GM18502 (cell line): ENCODE data around the gene KCND2.
"Not testable (repeated sequence)": the region's sequence is repeated elsewhere in the genome, so short reads cannot be mapped to it uniquely, and the experiment has no call there.

Experiments
- ATAC-seq: cut with Tn5 transposase; IDR thresholded peaks from one replicate; pipeline ENCODE4 v1.9.1; 2021; ENCODE audit warnings: mild to moderate bottlenecking; ENCODE audit not compliant: unreplicated experiment, poor library complexity

Gene KCND2

DNA sequence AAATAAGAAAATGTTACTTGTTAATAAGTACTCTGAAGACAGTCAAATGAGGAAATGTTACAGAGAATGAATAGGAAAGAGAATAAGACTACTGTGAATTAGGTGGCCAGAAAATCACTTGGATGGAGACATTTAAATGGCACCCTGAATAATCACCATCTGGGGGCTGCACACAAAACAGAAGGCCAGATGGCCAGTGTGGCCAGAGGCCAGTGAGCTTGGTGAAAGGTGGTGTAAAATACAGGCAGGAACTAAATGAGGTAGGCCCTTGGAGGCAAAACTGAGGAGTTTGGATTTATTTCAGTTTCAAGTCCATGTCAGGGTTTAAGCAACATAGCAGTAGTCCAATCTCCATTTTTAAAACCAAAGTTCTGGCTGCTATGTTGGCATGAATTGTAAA is 458.3 kb downstream of the KCND2 start:
- no peak for ATAC-seq

DNA sequence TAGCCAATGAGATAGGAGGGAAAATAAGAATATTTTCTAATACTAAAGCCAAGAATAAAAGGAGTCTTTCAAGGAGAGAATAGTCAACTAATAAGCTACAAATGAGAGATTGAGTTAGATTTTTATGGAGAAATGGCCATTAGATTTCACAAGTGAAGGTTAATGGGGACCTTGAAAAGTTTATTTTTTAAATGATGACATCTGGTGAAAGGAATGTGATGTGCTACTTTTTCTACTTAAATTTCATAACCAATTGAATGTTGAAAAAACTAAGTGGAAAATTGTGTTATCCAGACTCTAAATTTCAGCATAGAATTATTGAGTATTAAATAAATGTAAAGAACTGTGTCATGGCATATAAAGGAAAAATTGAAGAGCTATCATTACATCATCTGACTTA is 459.3 kb downstream of the KCND2 start:
- no peak for ATAC-seq

DNA sequence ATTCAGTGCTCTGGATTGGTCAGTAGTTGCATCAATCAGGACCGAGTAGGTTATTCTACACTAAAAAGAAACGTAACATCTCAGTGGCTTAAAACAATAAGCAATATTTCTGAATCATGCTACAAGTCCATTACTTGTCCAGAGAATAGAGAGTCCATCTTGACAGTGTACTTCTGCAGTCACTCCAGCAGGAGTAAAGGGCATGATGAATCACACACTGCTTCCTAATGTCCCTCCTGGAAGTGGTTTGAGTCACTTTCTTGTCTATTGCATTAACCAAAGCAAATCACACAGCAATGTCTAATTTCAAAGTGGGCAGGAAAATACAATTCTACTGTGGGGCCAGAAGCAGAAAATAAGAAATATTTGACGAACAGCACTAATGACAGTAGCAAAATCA is 460.2 kb downstream of the KCND2 start:
- ATAC-seq, result no peak

DNA sequence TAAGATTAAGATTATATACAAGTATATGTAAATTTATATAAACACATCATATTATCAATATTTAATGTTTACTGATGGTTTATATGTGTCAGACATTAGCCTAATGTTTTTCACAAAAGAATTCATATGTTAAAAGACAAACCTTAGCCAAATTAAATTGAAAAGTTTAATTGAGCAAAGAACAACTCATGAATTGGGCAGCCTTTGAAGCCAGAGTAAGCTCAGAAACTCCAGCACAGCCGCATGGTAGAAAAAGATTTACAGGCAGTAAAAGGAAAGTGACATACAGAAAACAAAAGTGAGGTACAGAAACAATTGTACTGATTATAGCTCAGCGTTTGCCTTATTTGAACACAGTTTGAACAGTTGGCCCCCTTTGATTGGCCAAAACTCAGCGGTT is 460.9 kb downstream of the KCND2 start:
- no peak for ATAC-seq

DNA sequence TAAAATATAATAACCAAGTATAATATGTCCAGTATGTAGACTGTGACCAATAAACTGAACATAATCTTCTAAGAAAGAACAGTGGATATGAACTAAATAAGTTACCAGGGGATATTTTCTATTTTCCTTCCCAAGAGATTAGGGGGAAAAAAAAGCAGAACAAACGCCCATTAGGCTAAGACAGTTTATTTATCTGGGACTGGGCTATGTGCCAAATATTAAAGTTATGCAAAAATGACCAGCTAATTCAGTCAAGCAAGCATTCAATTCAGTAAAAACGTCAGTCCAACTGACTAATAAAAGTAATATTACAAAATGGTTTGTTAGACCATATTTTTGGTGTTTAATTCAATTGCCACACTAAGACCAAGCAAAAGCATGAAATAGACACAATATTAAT is 462.8 kb downstream of the KCND2 start:
- ATAC-seq, result no peak

DNA sequence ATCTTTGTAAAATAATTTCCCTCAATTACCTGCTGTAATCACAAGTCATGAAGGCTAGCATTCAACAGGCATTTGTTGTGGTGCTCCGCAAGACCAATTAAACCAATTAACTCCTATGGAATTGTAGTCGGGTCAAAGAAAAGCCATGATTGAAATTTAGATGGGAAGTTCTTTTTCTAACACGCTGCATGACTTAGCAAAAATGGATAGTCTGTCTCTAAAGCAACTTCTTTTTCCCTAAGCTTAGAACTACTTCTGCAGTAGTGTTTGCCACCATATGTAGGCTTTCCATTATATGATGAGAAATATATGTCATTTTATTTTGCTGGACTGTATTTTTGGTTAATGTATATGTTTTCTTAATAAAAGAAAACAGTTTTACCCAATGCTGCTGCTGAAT is 465.8 kb downstream of the KCND2 start:
- ATAC-seq, result no peak

DNA sequence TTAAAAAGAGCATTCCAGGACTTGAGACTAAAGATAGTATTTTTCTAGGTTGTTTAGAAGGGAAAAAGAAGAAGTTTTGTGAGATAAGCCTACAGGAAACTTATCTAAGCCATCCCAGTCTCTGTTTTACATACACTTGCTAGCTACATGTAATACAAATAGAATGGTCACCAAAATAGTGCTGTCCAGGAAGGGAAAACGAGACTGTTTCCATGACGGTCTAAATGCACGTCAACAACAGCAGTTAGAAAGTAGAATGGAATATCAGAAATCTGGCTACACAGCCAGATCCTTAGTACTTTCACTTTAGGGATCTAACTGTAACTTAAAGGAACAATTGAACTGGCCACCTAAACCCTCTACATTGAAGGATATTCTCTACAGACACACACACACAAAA is 467.4 kb downstream of the KCND2 start:
- no peak for ATAC-seq

DNA sequence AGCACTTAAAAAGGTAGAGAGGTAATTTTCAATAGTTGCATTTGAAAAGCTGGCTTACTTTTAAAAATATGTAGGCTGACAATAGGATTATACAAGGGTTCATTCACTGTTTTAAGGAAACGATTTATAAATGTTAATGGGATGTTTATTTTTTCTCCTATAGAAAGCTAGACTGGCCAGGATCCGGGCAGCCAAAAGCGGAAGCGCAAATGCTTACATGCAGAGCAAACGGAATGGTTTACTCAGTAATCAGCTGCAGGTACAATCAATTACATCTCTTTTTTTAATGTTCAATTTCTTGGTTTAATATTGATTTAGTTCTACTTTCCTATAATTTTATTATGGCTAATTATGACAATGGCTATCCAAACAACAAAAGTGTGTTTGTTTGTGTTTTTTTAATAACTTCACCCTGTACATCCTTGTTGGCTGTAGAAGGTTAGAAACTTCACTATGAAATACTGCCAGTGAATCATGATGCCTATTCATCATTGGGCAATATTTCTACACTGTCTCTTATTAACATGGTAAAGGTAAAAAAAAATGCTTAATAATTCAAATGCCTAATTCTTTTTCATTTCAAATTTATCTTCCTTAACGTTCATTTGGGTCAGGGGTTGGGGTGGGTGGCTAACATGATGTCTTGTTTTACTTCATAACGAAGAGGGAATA is 468.5 kb downstream of the KCND2 start:
- ATAC-seq, result no peak

DNA sequence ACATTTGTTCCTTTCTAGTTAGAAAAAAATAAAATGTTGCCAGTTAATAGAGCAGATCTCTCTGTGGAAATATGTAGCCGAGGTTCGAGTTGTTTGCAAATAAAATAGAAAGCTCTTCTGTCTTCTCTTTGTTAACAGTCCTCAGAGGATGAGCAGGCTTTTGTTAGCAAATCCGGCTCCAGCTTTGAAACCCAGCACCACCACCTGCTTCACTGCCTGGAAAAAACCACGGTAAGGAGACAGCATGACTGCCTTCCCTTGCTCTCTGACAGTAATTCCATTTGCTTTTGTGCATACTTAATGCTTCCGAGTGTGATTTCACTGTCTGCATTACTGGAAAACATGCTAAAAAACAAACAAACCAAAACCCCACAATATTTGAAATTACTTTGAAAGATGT is 469.4 kb downstream of the KCND2 start:
- no peak for ATAC-seq

DNA sequence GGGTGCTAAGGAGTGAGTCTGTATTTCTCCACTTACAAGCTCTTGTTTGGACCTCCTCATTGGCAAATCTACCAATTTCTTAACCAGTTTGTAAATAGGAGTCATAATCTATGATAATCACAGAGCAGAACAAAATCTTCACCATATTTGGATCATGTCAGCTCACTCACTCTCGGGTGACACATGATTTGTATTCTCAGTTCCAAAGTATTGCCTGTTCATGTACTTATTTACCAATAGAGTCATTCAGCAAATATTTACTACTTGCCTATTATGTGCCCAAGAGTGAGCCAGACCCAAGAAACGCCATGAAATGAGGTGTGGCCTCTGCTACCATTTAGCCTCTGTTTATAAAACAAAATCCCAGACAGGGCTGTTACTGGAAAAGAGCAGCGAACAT is 470.2 kb downstream of the KCND2 start:
- ATAC-seq, result no peak

DNA sequence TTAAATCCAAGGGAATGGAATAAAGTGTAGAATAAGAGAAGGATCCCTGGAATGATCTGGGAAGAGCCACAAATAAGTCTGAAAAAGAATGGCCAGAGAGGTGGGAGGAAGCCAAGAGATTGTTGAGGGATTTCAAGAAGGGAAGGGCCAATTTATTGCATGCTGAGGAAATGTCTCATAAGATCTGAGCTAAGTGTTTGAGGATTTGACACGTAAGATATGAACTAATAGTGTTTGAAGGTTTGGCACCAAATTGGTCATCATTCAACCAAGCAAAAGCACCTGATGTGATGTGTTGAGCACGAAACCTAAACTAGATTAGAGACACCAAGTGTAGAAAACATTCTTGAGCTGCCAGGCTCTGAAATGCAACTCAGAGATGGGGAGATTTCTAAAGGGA is 487.1 kb downstream of the KCND2 start:
- peak; percentile 81 for ATAC-seq

DNA sequence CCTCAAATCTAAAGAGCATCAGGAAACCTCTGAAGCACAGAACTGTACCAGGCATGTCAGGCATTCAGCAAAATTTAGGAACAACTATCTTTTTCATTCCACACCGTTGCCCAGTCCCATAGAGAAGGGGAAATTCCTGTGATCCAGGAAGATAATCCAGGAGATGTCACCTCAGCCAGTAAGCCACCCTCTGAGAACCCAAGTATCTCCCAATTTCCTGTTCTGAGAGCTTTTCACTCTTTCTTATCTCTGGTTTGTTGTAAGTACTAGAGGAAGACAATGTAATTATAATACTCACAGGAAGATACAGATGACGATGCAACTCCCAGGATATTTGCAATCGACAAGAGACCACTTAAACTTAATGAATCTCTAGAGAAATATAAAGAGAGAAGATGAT is 487.9 kb downstream of the KCND2 start:
- ATAC-seq, result no peak

DNA sequence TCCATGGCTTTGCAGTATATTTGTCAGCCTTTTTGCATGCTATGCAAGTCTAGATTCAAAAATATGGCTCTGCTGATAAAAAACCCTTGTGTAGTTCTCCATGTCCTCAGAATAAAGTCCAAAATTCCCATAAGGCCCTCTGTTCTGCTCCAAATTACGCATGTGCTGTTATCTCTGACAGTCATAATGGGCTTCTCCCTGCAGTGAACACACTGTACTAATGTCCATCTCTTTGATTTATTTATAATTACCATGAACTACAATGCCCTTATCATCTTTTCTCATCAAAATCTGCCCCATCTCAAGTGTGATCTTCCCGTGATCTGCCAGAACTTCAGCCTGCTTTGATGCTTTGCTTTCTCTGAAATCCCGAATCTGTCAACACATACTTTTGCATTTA is 497.2 kb downstream of the KCND2 start:
- ATAC-seq, result no peak

DNA sequence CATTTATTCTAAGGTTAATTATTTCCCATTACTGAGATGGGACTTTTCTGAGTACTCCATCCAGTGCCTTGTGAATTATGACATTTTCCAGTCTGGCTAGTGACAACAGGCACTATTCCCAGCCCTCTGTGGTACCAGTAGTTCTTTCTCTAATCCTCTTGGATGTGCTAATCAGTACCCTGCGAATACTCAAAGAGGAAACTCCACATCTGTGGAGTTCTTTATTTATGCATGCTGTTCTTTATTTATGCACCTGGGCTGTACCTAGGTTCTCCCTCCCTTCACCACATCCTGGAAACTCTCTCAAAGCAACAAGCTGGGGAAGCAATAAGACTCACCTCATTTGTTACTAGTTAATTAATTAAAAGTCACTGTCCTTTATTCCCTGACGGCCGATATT is 501.5 kb downstream of the KCND2 start:
- no peak for ATAC-seq

DNA sequence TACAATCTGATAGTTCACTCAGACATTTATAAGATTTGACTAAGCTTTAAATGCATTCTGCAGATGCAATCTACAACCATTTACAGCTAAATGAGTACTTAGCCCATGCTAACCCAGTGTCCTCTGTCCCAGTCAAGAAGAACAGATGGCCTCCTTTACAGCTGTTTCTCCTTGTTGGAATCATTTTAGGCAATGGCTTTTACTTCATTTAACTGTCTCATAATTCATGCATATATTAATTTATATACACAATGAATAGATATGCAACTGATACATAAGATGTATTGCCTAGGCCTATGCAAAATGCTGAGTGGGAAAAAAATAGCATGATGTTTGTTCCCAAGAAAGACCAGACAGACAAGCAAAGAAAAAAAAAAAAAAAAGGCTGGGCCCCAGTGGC is 502.8 kb downstream of the KCND2 start:
- no peak for ATAC-seq

DNA sequence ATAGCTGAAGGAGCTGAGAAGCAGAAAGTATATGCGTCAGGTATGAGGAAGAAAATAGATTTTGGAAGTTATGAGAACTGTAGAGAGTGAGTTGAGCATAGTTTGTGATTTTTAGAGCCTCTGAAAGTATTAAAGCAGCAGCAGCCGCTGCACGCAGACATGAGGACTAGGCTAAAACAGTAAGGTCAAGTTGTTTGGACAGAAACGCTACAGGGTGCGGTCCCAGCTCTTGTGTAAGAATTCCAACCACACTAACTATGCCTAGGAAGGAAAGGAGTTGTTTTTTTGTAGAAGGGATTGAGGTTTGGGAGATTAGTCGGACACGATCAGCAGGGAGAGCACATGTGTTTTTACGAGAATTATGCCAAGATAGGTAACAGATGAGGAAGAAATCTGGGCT is 506.1 kb downstream of the KCND2 start:
- not testable (repeated sequence) for ATAC-seq

DNA sequence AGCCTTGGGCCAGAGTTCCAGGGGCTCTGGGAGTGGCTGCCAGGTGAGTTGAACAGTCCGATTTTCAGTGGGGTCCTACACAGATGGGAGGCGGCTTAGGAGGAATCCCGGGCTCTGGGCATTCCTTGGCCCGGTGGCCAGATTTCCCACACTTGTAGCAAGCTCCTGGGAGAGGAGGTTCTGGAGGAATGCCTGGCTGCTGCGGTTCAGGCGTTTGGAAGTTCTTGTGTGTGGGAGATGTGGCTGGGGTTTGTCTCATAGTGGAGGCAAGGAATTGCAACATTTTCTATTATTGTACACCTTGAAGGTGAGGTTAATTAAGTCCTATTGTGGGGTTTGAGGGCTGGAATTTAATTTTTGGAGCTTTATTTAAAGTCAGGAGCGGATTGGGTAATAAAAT is 507.5 kb downstream of the KCND2 start:
- not testable (repeated sequence) for ATAC-seq

DNA sequence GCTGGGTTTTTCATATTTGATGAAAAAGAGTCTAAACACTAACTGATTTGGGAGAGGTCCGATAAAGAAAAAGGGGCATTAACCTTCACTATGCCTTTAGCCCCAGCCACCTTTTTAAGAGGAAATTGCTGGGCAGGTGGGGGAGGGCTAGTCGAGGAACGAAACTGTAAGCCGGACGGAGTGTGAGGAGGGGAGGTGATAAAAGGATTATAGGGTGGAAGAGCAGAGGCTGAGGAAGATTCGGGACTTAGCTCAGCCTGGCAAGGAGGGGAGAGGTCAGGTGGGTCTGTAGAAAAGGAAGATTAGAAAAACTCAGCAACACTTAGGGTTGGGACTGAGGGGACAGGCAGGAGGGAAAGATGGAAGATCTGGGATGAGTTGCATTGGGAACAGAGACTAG is 508.0 kb downstream of the KCND2 start:
- no peak for ATAC-seq

DNA sequence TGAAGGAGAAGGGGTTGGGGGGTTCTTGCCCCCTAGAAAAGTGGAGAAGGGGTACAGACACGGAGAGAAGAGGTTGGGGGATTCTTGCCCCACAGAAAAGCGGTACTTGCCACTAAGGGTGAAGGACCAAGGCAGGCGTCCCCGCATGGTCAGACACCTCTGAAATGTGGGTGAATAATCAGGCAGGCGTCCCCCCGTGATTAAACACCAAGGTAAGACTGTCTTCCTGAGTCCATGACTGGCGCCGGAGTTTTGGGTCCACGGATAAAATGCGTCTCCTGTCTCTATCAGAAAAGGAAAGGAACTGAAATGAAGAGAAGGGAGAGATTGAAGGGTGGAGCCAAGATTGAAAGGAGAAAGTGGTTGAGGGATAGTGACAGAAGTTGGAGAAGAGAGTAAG is 508.9 kb downstream of the KCND2 start:
- ATAC-seq, result not testable (repeated sequence)

DNA sequence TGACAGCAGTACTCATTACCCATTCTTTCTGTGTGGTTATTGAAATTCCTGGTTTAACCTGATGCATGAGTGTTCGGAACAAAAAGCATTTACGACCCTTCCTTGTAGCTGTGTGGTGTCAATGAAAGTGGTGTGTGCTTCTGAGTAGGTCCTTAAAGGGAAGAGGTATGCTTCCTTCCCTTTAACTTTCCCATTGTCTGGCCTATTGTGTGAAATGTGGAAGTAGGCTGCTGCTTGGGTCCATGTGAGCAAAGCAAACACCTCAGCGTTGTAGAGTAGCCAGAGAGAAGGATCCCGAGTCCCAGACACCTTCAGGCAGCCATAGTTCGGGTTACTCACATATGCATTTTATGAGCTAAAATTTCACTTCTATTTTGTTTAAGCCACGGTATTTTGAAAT is 510.3 kb downstream of the KCND2 start:
- no peak for ATAC-seq

DNA sequence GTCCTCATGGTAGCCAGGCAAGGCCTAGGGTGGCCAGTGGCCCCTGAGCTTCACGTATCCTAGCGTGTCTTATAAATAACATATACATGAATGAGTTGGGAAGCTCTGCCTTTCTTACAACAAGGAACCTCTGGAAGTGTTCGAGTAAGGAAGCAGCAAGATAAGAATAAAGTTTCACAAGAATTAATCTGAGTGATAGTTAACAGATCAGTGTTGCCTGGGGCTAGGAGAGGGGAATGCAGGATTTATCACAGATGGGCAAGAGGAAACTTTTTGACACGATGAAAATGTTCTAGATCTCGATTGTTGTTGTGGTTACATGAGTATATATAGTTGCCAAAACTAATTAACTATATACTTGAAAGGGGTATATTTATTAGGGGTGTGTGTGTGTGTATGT is 510.7 kb downstream of the KCND2 start:
- ATAC-seq, result no peak

DNA sequence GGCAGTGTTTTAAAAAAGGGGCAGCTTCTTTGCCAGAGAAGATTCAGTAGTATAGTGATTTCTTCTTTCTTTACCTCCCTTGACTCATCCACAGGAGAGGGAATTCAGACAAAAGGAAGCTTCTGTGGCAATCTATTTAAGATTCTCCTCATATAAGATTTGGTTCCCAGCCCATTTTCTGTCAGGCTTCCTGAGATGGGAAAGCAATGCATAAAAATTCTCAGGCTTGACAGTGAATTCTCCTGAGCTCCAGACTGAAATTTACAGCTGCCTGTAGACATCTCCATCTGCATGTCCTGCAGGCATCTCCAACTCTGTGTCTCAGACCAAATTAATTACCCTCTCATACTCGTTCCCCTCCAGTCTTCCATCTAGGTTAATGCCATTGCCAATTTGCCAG is 512.1 kb downstream of the KCND2 start:
- ATAC-seq, result no peak
